Parathyroid adenoma (tissue), 2 donors: Measurements from ENCODE around the gene TOGARAM1.
A peak's percentile ranks its signal among the peaks of the same experiment; 100 is the strongest.

ENCODE experiments used
- H2AFZ ChIP-seq: fragments of 300-600 bp; sonication (generic); one replicate; pipeline ENCODE4 v1.7.0; 2017; ENCODE audit warnings: antibody characterized with exemption, mild to moderate bottlenecking
- H3K27ac ChIP-seq: fragments of 300-600 bp; sonication (generic); one replicate; pipeline ENCODE4 v1.7.0; 2017
- H3K27me3 ChIP-seq: fragments of 300-600 bp; sonication (generic); one replicate; pipeline ENCODE4 v1.7.0; 2017; ENCODE audit warnings: low read length; ENCODE audit not compliant: control insufficient read depth, insufficient read depth
- H3K36me3 ChIP-seq: fragments of 300-600 bp; sonication (generic); one replicate; pipeline ENCODE4 v1.7.0; 2017; ENCODE audit warnings: low read length; ENCODE audit not compliant: control insufficient read depth, insufficient read depth
- H3K4me1 ChIP-seq: fragments of 300-600 bp; sonication (generic); one replicate; pipeline ENCODE4 v1.7.0; 2017; ENCODE audit warnings: control low read depth
- H3K4me2 ChIP-seq: fragments of 300-600 bp; sonication (generic); one replicate; pipeline ENCODE4 v1.7.0; 2017; ENCODE audit warnings: low read length
- H3K4me3 ChIP-seq: fragments of 300-600 bp; sonication (generic); one replicate; pipeline ENCODE4 v1.7.0; 2017; ENCODE audit warnings: low read depth, low read length
- H3K79me2 ChIP-seq: fragments of 300-600 bp; sonication (generic); one replicate; pipeline ENCODE4 v1.7.0; 2017; ENCODE audit warnings: control low read depth
- H3K9ac ChIP-seq: fragments of 300-600 bp; sonication (generic); one replicate; pipeline ENCODE4 v1.7.0; 2017; ENCODE audit warnings: mild to moderate bottlenecking
- H3K9me3 ChIP-seq: fragments of 300-600 bp; sonication (generic); one replicate; pipeline ENCODE4 v1.7.0; 2017; ENCODE audit warnings: low read length; ENCODE audit not compliant: control insufficient read depth
- CTCF ChIP-seq: fragments of 300-600 bp; sonication (generic); IDR thresholded peaks from one replicate; pipeline ENCODE4 v1.7.0; 2017; ENCODE audit warnings: antibody characterized with exemption, mild to moderate bottlenecking
- donor health status: primary hyperparathyroidism.

TOGARAM1 gene

GRCh38 chr14:44966601-44967336, 4.8 kb downstream of the TOGARAM1 start:
- Histone ChIP-seq H3K4me3 (no peak overlapping the region), H3K36me3 (no peaks in the 10 kb centered on the region), H2AFZ (no peak overlapping the region), H3K9ac (no peak overlapping the region), H3K4me1 (peaks cover 4% of the 10 kb centered on the region), H3K9me3 (no peaks in the 10 kb centered on the region), H3K27me3 (no peaks in the 10 kb centered on the region), H3K79me2 (peaks cover 53% of the 10 kb centered on the region), H3K27ac (no peak overlapping the region), H3K4me2 (peak overlapping the region; percentile 26)
- no peak for TF ChIP-seq CTCF

DNA sequence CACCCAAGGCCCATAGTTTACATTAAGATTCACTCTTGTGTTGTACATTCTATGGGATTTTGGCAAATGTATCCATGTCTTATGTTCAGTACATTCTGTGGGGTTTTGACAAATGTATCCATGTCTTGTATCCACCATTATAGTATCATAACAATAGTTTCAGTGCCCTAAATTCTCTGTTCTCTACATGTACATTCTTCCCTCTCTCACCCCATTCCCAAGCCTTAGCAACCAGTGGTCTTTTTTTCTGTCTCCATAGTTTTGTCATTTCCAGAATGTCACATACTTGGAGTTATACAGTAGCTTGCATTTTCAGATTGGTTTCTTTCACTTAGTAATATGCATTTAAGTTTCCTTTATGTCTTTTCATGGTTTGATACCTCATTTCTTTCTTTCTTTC, 6.7 kb downstream of the TOGARAM1 start:
- no peak for TF ChIP-seq CTCF
- Histone ChIP-seq H3K4me1 (peaks cover 4% of the 10 kb centered on the region), H3K27me3 (no peaks in the 10 kb centered on the region), H3K4me2 (no peak overlapping the region), H3K36me3 (no peaks in the 10 kb centered on the region), H3K4me3 (peak overlapping the region; percentile 9), H3K9me3 (no peaks in the 10 kb centered on the region), H3K9ac (no peak overlapping the region), H3K79me2 (peaks cover 56% of the 10 kb centered on the region), H3K27ac (no peak overlapping the region), H2AFZ (no peak overlapping the region)

- Histone ChIP-seq H3K79me2 (peaks cover 51% of the 10 kb centered on the region), H3K9me3 (no peaks in the 10 kb centered on the region), H3K27ac (no peak overlapping the region), H3K4me2 (no peak overlapping the region), H2AFZ (no peak overlapping the region), H3K27me3 (no peaks in the 10 kb centered on the region), H3K4me1 (peaks cover 4% of the 10 kb centered on the region), H3K4me3 (no peak overlapping the region), H3K36me3 (no peaks in the 10 kb centered on the region), H3K9ac (no peak overlapping the region)
- TF ChIP-seq CTCF = no peak
Observed at GRCh38 chr14:44970907-44971306, 8.9 kb downstream of the TOGARAM1 start.

GRCh38 chr14:44971459-44971858, 9.5 kb downstream of the TOGARAM1 start:
- Histone ChIP-seq H3K4me1 (peaks cover 4% of the 10 kb centered on the region), H3K9me3 (no peaks in the 10 kb centered on the region), H3K27ac (no peak overlapping the region), H2AFZ (no peak overlapping the region), H3K27me3 (no peaks in the 10 kb centered on the region), H3K79me2 (peaks cover 48% of the 10 kb centered on the region), H3K36me3 (no peaks in the 10 kb centered on the region), H3K4me3 (no peak overlapping the region), H3K4me2 (no peak overlapping the region), H3K9ac (no peak overlapping the region)
- TF ChIP-seq CTCF = no peak

GRCh38 chr14:44979273-44979672, 17.3 kb downstream of the TOGARAM1 start:
- Histone ChIP-seq H3K4me3 (no peak overlapping the region), H3K36me3 (no peaks in the 10 kb centered on the region), H3K79me2 (peaks cover 33% of the 10 kb centered on the region), H3K4me2 (no peak overlapping the region), H3K4me1 (peaks cover 9% of the 10 kb centered on the region), H3K27me3 (no peaks in the 10 kb centered on the region), H3K9ac (no peak overlapping the region), H2AFZ (no peak overlapping the region), H3K9me3 (no peaks in the 10 kb centered on the region), H3K27ac (no peak overlapping the region)
- TF ChIP-seq CTCF = no peak
